IMR-90 (cell line): ENCODE data around the gene SPEF2. TPM values are rescaled to one million over a fixed set of nuclear protein-coding genes. Genes with fewer than 3 reads are reported as not detected.

ENCODE experiments used
- ATAC-seq: fragments of 200-7000 bp; cut with Tn5 transposase; 2 replicates; pipeline ENCODE4 v1.9.1; 2020; ENCODE audit warnings: low read depth, mild to moderate bottlenecking, moderate library complexity
- BruUV-seq: library from RNA; stranded (reverse); fragments of 400-500 nt; replicated peaks from 2 replicates; lab custom pipeline; 2021; lab: Mats Ljungman, UMichigan
- CTCF ChIA-PET: fragments of 300-600 bp; formaldehyde crosslinking; extraction: SDS; loops from one replicate; lab custom pipeline; 2021; ENCODE audit warnings: antibody characterized with exemption; lab: Yijun Ruan, JAX
- POLR2A ChIA-PET: fragments of 300-600 bp; sonication (Branson Sonifier 250); formaldehyde crosslinking; loops from one replicate; lab custom pipeline; 2022; ENCODE audit warnings: antibody characterized with exemption; ENCODE audit not compliant: unreplicated experiment; lab: Charles Lee
- DNase-seq: peaks from one replicate; pipeline ENCODE4 v3.0.0; 2013
- H2AFZ ChIP-seq: replicated peaks from 2 replicates; pipeline ENCODE3; 2013; ENCODE audit warnings: low read length, mild to moderate bottlenecking; ENCODE audit not compliant: poor library complexity
- H2AK5ac ChIP-seq: 2 replicates; pipeline ENCODE4 v1.6.1; 2013; ENCODE audit warnings: low read depth, low read length, inconsistent platforms
- H2AK9ac ChIP-seq: replicated peaks from 2 replicates; pipeline ENCODE3; 2013; ENCODE audit warnings: mild to moderate bottlenecking, low read depth, low read length, moderate library complexity; ENCODE audit not compliant: poor library complexity
- H2BK120ac ChIP-seq: 2 replicates; pipeline ENCODE4 v1.6.1; 2013; ENCODE audit warnings: low read depth, low read length, inconsistent platforms
- H2BK15ac ChIP-seq: 3 replicates; pipeline ENCODE4 v1.6.1; 2013; ENCODE audit warnings: low read depth, low read length, inconsistent platforms
- H2BK20ac ChIP-seq: 2 replicates; pipeline ENCODE4 v1.6.1; 2013; ENCODE audit warnings: low read depth, mild to moderate bottlenecking, inconsistent platforms, low read length, moderate library complexity
- H2BK5ac ChIP-seq: 2 replicates; pipeline ENCODE4 v1.6.1; 2013; ENCODE audit warnings: mild to moderate bottlenecking, low read depth, low read length, inconsistent platforms; ENCODE audit not compliant: poor library complexity, severe bottlenecking
- H3K14ac ChIP-seq: replicated peaks from 2 replicates; pipeline ENCODE4 v1.6.1; 2013; ENCODE audit warnings: low read depth, low read length, inconsistent platforms
- H3K18ac ChIP-seq: 2 replicates; pipeline ENCODE4 v1.6.1; 2013; ENCODE audit warnings: low read depth, low read length, control low read depth
- H3K23ac ChIP-seq: 2 replicates; pipeline ENCODE4 v1.6.1; 2013; ENCODE audit warnings: low read depth, low read length, inconsistent platforms
- H3K27ac ChIP-seq: 2 replicates; pipeline ENCODE4 v1.5.1; 2013; ENCODE audit warnings: mild to moderate bottlenecking, control low read depth, low read length; ENCODE audit not compliant: insufficient read depth
- H3K27me3 ChIP-seq: 2 replicates; pipeline ENCODE4 v1.6.1; 2013; ENCODE audit warnings: low read length; ENCODE audit not compliant: control insufficient read depth, insufficient read depth
- H3K36me3 ChIP-seq: 2 replicates; pipeline ENCODE4 v1.6.1; 2013; ENCODE audit warnings: low read length, mixed read lengths; ENCODE audit not compliant: control insufficient read depth, insufficient read depth
- H3K4ac ChIP-seq: 2 replicates; pipeline ENCODE4 v1.6.1; 2013; ENCODE audit warnings: low read depth, low read length, inconsistent platforms
- H3K4me1 ChIP-seq: 2 replicates; pipeline ENCODE4 v1.6.1; 2013; ENCODE audit warnings: low read length, mixed read lengths; ENCODE audit not compliant: control insufficient read depth, insufficient read depth
- H3K4me2 ChIP-seq: 2 replicates; pipeline ENCODE4 v1.6.1; 2013; ENCODE audit warnings: low read depth, mild to moderate bottlenecking, control low read depth, low read length, moderate library complexity
- H3K4me3 ChIP-seq: 2 replicates; pipeline ENCODE4 v1.5.1; 2013; ENCODE audit warnings: low read depth, mild to moderate bottlenecking, control low read depth, low read length, moderate library complexity; ENCODE audit not compliant: insufficient read depth
- H3K56ac ChIP-seq: 2 replicates; pipeline ENCODE4 v1.6.1; 2013; ENCODE audit warnings: low read length, inconsistent platforms; ENCODE audit not compliant: insufficient read depth; ENCODE audit errors: extremely low read depth
- H3K79me1 ChIP-seq, 2 experiments: 2 replicates each; pipeline ENCODE4 v1.6.1; 2013; ENCODE audit warnings: low read length in 2 of 2, inconsistent platforms in 1 of 2, low read depth in 1 of 2
- H3K9ac ChIP-seq: 2 replicates; pipeline ENCODE4 v1.6.1; 2013; ENCODE audit warnings: low read depth, low read length, control low read depth
- H3K9me1 ChIP-seq: 2 replicates; pipeline ENCODE4 v1.6.1; 2013; ENCODE audit warnings: low read length, inconsistent platforms; ENCODE audit not compliant: insufficient read depth
- H3K9me3 ChIP-seq: 2 replicates; pipeline ENCODE4 v1.6.1; 2013; ENCODE audit warnings: low read length; ENCODE audit not compliant: control insufficient read depth, insufficient read depth
- H4K20me1 ChIP-seq: 2 replicates; pipeline ENCODE4 v1.6.1; 2013; ENCODE audit warnings: low read length, inconsistent platforms; ENCODE audit not compliant: insufficient read depth
- H4K5ac ChIP-seq: 2 replicates; pipeline ENCODE4 v1.6.1; 2013; ENCODE audit warnings: mild to moderate bottlenecking, low read depth, low read length, control low read depth
- H4K8ac ChIP-seq, 2 experiments: 2 replicates each; pipeline ENCODE4 v1.6.1; 2013; ENCODE audit warnings: low read depth in 2 of 2, low read length in 2 of 2, control low read depth in 1 of 2, inconsistent platforms in 1 of 2
- H4K91ac ChIP-seq: 2 replicates; pipeline ENCODE4 v1.6.1; 2013; ENCODE audit warnings: low read depth, low read length, inconsistent platforms; ENCODE audit not compliant: insufficient read depth
- BHLHE40 ChIP-seq: fragments of 150-350 bp; IDR thresholded peaks from 2 replicates; pipeline ENCODE4 v1.6.1; 2016; ENCODE audit warnings: mild to moderate bottlenecking, low read depth, low read length
- CEBPB ChIP-seq: IDR thresholded peaks from 2 replicates; pipeline ENCODE4 v1.6.1; 2012; ENCODE audit warnings: low read depth, low read length, improper control_type of control experiment
- CHD1 ChIP-seq: IDR thresholded peaks from 2 replicates; pipeline ENCODE4 v1.6.1; 2012; ENCODE audit warnings: low read depth, low read length, improper control_type of control experiment
- CTCF ChIP-seq: conservative IDR thresholded peaks from 2 replicates; pipeline ENCODE4 v1.5.1; 2012; ENCODE audit warnings: mild to moderate bottlenecking, low read depth, low read length, improper control_type of control experiment
- FOS ChIP-seq: fragments of 150-350 bp; IDR thresholded peaks from 2 replicates; pipeline ENCODE4 v1.6.1; 2016; ENCODE audit warnings: low read depth, low read length
- MAFK ChIP-seq: IDR thresholded peaks from 2 replicates; pipeline ENCODE4 v1.6.1; 2012; ENCODE audit warnings: low read depth, low read length, improper control_type of control experiment
- NFE2L2 ChIP-seq: fragments of 150-350 bp; IDR thresholded peaks from 2 replicates; pipeline ENCODE4 v1.6.1; 2016; ENCODE audit warnings: low read depth, mild to moderate bottlenecking, low read length
- POLR2A ChIP-seq: IDR thresholded peaks from 2 replicates; pipeline ENCODE4 v1.6.1; 2012; ENCODE audit warnings: mild to moderate bottlenecking, low read depth, low read length
- RAD21 ChIP-seq: IDR thresholded peaks from 2 replicates; pipeline ENCODE4 v1.6.1; 2012; ENCODE audit warnings: low read length, improper control_type of control experiment
- RCOR1 ChIP-seq: IDR thresholded peaks from 2 replicates; pipeline ENCODE4 v1.6.1; 2012; ENCODE audit warnings: mild to moderate bottlenecking, low read length, improper control_type of control experiment; ENCODE audit not compliant: insufficient replicate concordance
- RFX5 ChIP-seq: IDR thresholded peaks from 2 replicates; pipeline ENCODE4 v1.8.0; 2012; ENCODE audit warnings: low read depth, mild to moderate bottlenecking, low read length, moderate library complexity
- SMC3 ChIP-seq: fragments of 150-350 bp; IDR thresholded peaks from 2 replicates; pipeline ENCODE4 v1.6.1; 2016; ENCODE audit warnings: low read depth, mild to moderate bottlenecking, antibody characterized with exemption, low read length, moderate library complexity
- WGBS, 2 experiments: methylation state at CpG; one replicate each; pipeline versions ENCODE4 v1.1.5 to v1.1.7; 2013; ENCODE audit warnings: missing lambda C conversion rate in 2 of 2; ENCODE audit not compliant: insufficient read length in 1 of 2; ENCODE audit errors: extremely low coverage in 2 of 2; 5-methylcytosine and 5-hydroxymethylcytosine counted together
- dilution Hi-C: fragments of 300-500 bp; cut with HindIII; formaldehyde crosslinking; loops from one replicate; pipeline ENCODE4 v1.14.3; 2018; ENCODE audit warnings: low sequenced_read_pairs; ENCODE audit not compliant: unreplicated experiment
- in situ Hi-C: fragments of 300-500 bp; cut with MboI; formaldehyde crosslinking; loops from 3 replicates; pipeline ENCODE4 v1.14.3; 2019; ENCODE audit warnings: low sequenced_read_pairs, inconsistent platforms, mixed read lengths
- intact Hi-C: fragments of 100-400 bp; cut with micrococcal nuclease; formaldehyde crosslinking; loops from 2 replicates; pipeline ENCODE4 v1.10.0; 2022
- polyA plus RNA-seq, 3 experiments: library from polyadenylated mRNA; depleted of rRNA; stranded (reverse); fragments of >200 nt; gene quantifications; 2 replicates each; pipeline ENCODE4 v1.2.3, GENCODE V29; 2012; ENCODE audit warnings: low replicate concordance in 1 of 3
- total RNA-seq: library from RNA; depleted of rRNA; stranded (reverse); fragments of >200 nt; gene quantifications from 2 replicates; pipeline ENCODE4 v1.2.3, GENCODE V29; 2012
- TF ChIP-seq, protein P1 (sequence below): fragments of 150-350 bp; IDR thresholded peaks from 2 replicates; pipeline ENCODE4 v1.6.1; 2016; ENCODE audit warnings: low read depth, mild to moderate bottlenecking, low read length, moderate library complexity, borderline replicate concordance

Gene SPEF2
- total and polyA plus RNA-seq, 2 of the 4 experiments (the other 2 are of a cell fraction) = 1.7 to 2.3 TPM

GRCh38 chr5:35660451-35660850, 42.8 kb downstream of the SPEF2 start:
- Histone ChIP-seq H3K27ac (no peak overlapping the region), H3K36me3 (no peaks in the 10 kb centered on the region), H3K27me3 (no peaks in the 10 kb centered on the region), H4K8ac (no peak overlapping the region), H3K4me3 (no peak overlapping the region), H3K4ac (no peak overlapping the region), H2BK5ac (no peak overlapping the region), H3K9me1 (no peaks in the 10 kb centered on the region), H2BK20ac (no peak overlapping the region), H3K4me1 (peaks cover under 1% of the 10 kb centered on the region; the same call in 1 of the 2 replicates), H3K9me3 (no peaks in the 10 kb centered on the region), H4K5ac (no peak overlapping the region), H2AK5ac (no peak overlapping the region), H3K9ac (no peak overlapping the region), H3K79me1 (no peaks in the 10 kb centered on the region), H4K91ac (no peak overlapping the region), H3K4me2 (no peak overlapping the region), H3K14ac (no peak overlapping the region), H2AK9ac (no peak overlapping the region), H2BK15ac (no peak overlapping the region), H3K18ac (peak overlapping the region; percentile 13; the same call in 1 of the 2 replicates), H3K56ac (no peak overlapping the region), H2BK120ac (no peak overlapping the region), H3K23ac (no peak overlapping the region), H4K20me1 (no peaks in the 10 kb centered on the region), H2AFZ (no peak overlapping the region)
- dilution Hi-C loops (no loop called here), in situ Hi-C loops (no loop called here), intact Hi-C loops (no loop called here)
- ChIA-PET POLR2A (no interaction called here), CTCF (interaction anchor here (2.4 kb wide), 1 partner anchor 9 kb away, joined by 14 read pairs; no protein-coding TSS in a partner anchor)
- no peak for DNase-seq
- no peak for ATAC-seq
- TF ChIP-seq RAD21 (no peak), CEBPB (no peak), CHD1 (no peak), NFE2L2 (no peak), CTCF (no peak), RCOR1 (no peak), SMC3 (no peak), RFX5 (no peak), MAFK (no peak), BHLHE40 (no peak), FOS (no peak), POLR2A (no peak)
- TF ChIP-seq, protein P1, sequence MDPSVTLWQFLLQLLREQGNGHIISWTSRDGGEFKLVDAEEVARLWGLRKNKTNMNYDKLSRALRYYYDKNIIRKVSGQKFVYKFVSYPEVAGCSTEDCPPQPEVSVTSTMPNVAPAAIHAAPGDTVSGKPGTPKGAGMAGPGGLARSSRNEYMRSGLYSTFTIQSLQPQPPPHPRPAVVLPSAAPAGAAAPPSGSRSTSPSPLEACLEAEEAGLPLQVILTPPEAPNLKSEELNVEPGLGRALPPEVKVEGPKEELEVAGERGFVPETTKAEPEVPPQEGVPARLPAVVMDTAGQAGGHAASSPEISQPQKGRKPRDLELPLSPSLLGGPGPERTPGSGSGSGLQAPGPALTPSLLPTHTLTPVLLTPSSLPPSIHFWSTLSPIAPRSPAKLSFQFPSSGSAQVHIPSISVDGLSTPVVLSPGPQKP = no peak
- BruUV-seq = no TSS peak
- WGBS, 2 experiments = no CpG with 5 or more reads among the region's 1 CpG
